Common myeloid progenitor, CD34-positive (primary cell): ENCODE measurements around the gene NFIA.
"Not testable (repeated sequence)": the region's sequence is repeated elsewhere in the genome, so short reads cannot be mapped to it uniquely, and the experiment has no call there.

Experiments used
- CTCF ChIA-PET: fragments of 350-600 bp; sonication (Branson Sonifier 250); formaldehyde crosslinking; loops from one replicate; lab custom pipeline; 2021; ENCODE audit warnings: antibody characterized with exemption; lab: Charles Lee
- POLR2A ChIA-PET: fragments of 350-600 bp; sonication (Branson Sonifier 250); formaldehyde crosslinking; loops from one replicate; lab custom pipeline; 2021; ENCODE audit warnings: antibody characterized with exemption; lab: Charles Lee
- DNase-seq, 3 donors: peaks; one replicate each; pipeline versions ENCODE4 v3.0.0 to v3.0.0-alpha.2; 2013
- H3K27ac ChIP-seq, 2 experiments: 1 replicate in 1 of 2; 2 replicates in 1 of 2; pipeline ENCODE4 v1.7.0; 2013; ENCODE audit warnings: inconsistent platforms in 2 of 2, low read length in 2 of 2, mild to moderate bottlenecking in 2 of 2, low read depth in 1 of 2, moderate library complexity in 1 of 2; ENCODE audit not compliant: severe bottlenecking in 2 of 2, insufficient read depth in 1 of 2, poor library complexity in 1 of 2
- H3K27me3 ChIP-seq, 5 experiments: replicated peaks in 2 of 5; 1 replicate in 3 of 5; 2 replicates in 2 of 5; pipeline versions ENCODE4 v1.6.1 to v1.7.0; 2013; ENCODE audit warnings: low read length in 4 of 5, mild to moderate bottlenecking in 2 of 5, moderate library complexity in 2 of 5, inconsistent platforms in 1 of 5; ENCODE audit not compliant: insufficient read depth in 5 of 5, control insufficient read depth in 4 of 5
- H3K36me3 ChIP-seq, 4 experiments: 1 replicate in 2 of 4; 2 replicates in 2 of 4; pipeline versions ENCODE4 v1.6.1 to v1.7.0; 2013; ENCODE audit warnings: low read length in 3 of 4, control low read depth in 1 of 4, mild to moderate bottlenecking in 1 of 4; ENCODE audit not compliant: control insufficient read depth in 4 of 4, insufficient read depth in 4 of 4
- H3K4me1 ChIP-seq, 4 experiments: 1 replicate in 3 of 4; 2 replicates in 1 of 4; pipeline versions ENCODE4 v1.6.1 to v1.7.1; 2013; ENCODE audit warnings: low read length in 3 of 4, mild to moderate bottlenecking in 3 of 4, control low read depth in 1 of 4, inconsistent platforms in 1 of 4, moderate library complexity in 1 of 4; ENCODE audit not compliant: control insufficient read depth in 4 of 4, insufficient read depth in 4 of 4; ENCODE audit errors: control extremely low read depth in 1 of 4
- H3K4me3 ChIP-seq, 7 experiments: 1 replicate in 4 of 7; 2 replicates in 3 of 7; pipeline versions ENCODE4 v1.5.1 to v1.7.0; 2013; ENCODE audit warnings: mild to moderate bottlenecking in 7 of 7, low read length in 6 of 7, moderate library complexity in 6 of 7, inconsistent platforms in 2 of 7, low read depth in 2 of 7, control low read depth in 1 of 7; ENCODE audit not compliant: insufficient read depth in 4 of 7, control insufficient read depth in 1 of 7; ENCODE audit errors: extremely low read depth in 1 of 7
- H3K9me3 ChIP-seq, 5 experiments: 1 replicate in 4 of 5; 2 replicates in 1 of 5; pipeline versions ENCODE4 v1.6.1 to v1.7.1; 2013; ENCODE audit warnings: low read length in 4 of 5, mild to moderate bottlenecking in 2 of 5, inconsistent platforms in 1 of 5, low read depth in 1 of 5, moderate library complexity in 1 of 5; ENCODE audit not compliant: control insufficient read depth in 4 of 5, insufficient read depth in 2 of 5; ENCODE audit errors: control extremely low read depth in 1 of 5
- WGBS: methylation state at CpG from one replicate; pipeline ENCODE4 v1.1.5; 2013; ENCODE audit not compliant: insufficient coverage; 5-methylcytosine and 5-hydroxymethylcytosine counted together

NFIA gene

DNA sequence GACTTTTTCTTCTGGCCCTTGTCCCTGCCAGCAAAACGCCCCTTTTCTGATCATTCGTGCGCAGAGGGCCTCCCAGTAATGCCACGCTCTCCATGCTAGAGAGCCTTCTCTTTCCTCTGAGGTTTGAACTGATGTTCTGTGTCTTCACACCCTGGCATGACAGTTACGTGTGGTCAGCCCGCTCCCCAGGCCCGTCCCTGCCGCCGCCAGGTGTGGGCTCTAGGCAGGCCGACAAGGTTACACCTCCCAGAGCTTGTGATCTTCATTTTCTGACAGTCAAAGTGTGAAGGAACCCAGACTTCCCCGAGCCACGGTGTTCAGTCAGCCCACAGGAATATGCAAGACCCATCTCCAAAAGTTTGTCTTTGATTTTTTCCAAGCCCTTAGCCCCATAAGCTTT is 377.0 kb downstream of the NFIA start:
- Histone ChIP-seq H3K9me3 (no peaks in the 10 kb centered on the region), H3K27ac (no peak overlapping the region), H3K4me3 (no peak overlapping the region), H3K36me3 (no peaks in the 10 kb centered on the region), H3K27me3 (no peaks in the 10 kb centered on the region), H3K4me1 (peaks cover 3 to 14% (median 5%) of the 10 kb centered on the region in 4 experiments)
- ChIA-PET CTCF (no interaction called here), POLR2A (interaction anchor here (0.8 kb wide), 1 partner anchor 20 kb away, joined by 3 read pairs; no protein-coding TSS in a partner anchor)
- WGBS = 97% methylated on average over 12 of the region's 12 CpGs
- no peak for DNase-seq

DNA sequence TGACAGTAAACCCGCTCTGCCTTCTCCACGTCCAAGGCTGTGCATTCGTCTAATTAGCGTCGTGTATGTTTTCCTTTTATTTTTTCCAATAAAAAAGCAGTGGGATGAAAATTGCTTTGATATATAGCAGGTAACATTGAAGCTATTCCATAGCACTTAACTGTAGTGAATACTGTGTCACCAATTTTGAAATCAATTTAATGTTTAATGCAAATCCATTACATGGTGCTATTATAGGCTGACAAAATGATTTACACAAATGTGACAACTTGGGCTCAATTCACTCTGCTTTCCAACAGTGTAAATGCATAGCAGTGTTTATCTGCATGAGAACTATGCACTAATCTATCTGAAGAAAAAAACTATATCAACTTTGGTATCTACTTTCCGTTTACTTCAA is 377.8 kb downstream of the NFIA start:
- Histone ChIP-seq H3K27ac (no peak overlapping the region), H3K27me3 (no peaks in the 10 kb centered on the region), H3K36me3 (no peaks in the 10 kb centered on the region), H3K4me3 (no peak overlapping the region), H3K4me1 (peaks cover 3 to 14% (median 5%) of the 10 kb centered on the region in 4 experiments), H3K9me3 (no peaks in the 10 kb centered on the region)
- POLR2A ChIA-PET = interaction anchor here (0.8 kb wide), 1 partner anchor 21 kb away, joined by 3 read pairs; no protein-coding TSS in a partner anchor
- no CpG with 5 or more reads among the region's 6 CpGs for WGBS
- DNase-seq = no peak
- CTCF ChIA-PET = interaction anchor here (1.1 kb wide), 1 partner anchor 490 kb away, joined by 4 read pairs; no protein-coding TSS in a partner anchor

DNA sequence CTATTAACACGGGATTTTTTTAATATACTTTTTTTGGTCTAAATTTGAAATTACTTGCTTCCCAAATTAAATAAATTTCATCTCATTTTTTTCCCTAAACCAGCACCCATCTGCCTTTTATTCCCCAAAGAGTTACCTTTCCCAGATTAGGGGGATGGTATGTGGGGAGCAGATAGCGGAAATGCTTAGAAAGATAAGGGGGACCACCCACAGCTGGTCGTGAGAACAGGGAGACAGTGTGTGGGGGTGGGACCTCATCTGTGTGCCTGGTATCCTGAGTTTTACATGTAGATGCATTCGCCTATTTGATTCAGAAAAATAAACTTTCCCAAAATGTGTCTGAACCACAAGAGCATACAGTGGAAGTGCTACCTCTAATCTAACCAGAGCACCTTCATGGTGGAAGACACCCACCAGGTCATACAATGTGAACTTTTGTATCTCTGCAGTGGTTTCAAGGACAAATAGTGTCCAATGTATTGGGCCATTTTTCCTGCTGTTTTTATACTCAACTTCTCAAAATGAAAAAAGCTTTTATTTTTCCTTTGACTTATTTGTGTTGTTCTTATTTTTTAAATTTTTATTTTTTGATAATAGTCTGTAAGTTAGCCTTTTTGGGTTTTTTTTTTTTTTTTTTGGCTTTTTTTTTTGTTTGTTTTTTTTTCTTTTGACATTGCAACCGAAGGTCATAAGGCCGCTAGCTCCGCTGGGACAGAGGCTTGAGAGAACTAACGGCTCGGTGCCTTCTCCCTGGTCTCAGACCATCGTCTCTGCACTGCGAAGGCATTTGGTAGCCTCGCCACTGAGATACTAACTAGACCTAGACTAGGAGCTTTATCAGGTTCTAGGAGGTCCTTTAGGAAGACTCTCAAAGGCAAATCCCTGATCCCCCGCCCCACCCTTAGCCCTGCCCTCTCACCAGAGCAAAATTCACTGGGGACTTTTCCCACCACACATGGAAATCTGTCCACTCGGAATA is 379.3 kb downstream of the NFIA start:
- H3K4me3 ChIP-seq = no peak overlapping the region
- no peaks in the 10 kb centered on the region for H3K27me3 ChIP-seq
- 83% methylated on average over 8 of the region's 14 CpGs for WGBS
- no peaks in the 10 kb centered on the region for H3K36me3 ChIP-seq
- H3K4me1 ChIP-seq = peaks cover 3 to 14% (median 5%) of the 10 kb centered on the region in 4 experiments
- H3K9me3 ChIP-seq = no peaks in the 10 kb centered on the region
- ChIA-PET POLR2A (no interaction called here), CTCF (interaction anchor here (0.9 to 1.1 kb wide), 2 partner anchors 14 to 18 kb away, joined by 3 to 4 read pairs; no protein-coding TSS in a partner anchor)
- no peak for DNase-seq
- H3K27ac ChIP-seq = no peak overlapping the region

DNA sequence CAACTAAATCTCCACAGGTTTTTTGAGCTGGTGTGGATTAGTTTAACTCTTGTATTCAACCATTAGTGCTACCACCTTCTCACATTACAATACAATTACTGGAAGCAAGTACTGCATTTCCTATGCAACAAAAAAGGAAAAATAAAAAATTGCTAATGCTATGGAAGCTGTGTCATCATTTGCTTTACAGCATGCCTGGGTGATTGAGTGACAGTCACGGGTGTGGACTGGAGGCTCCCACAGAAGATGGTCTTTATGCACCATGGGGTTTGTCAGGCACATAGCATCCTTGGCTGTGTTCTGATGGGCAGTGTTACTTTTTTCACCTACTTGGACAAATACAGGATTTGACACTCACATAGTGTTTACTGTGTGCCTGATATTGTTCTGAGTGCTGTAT is 380.3 kb downstream of the NFIA start:
- POLR2A ChIA-PET = no interaction called here
- H3K9me3 ChIP-seq = no peaks in the 10 kb centered on the region

DNA sequence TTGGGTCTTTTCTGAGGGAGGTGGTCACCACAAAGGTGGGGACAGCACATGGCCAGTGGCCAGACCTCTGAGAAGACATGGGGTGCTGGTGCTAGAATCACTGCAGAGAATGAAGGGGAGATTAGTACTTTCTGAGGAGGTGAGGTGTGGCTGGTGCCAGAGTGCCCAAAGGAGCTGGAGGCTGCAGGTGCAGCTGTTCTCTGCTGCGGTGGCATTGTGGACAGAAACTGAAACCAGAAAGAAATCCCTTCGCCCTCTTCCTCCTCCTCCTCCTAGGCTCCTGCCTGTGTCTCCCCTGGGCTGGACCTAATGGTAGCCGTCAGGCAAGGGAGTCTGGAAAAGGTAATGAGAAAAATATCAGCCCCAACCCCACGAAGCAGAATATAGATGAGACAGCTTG is 380.9 kb downstream of the NFIA start:
- H3K4me3 ChIP-seq = peak overlapping the region in 1 of 7 experiments; percentile 50
- H3K27me3 ChIP-seq = no peaks in the 10 kb centered on the region
- POLR2A ChIA-PET = no interaction called here
- no peaks in the 10 kb centered on the region for H3K9me3 ChIP-seq
- H3K27ac ChIP-seq = no peak overlapping the region
- DNase-seq = peak in 1 of 3 donors; percentile 9
- CTCF ChIA-PET = no interaction called here
- no peaks in the 10 kb centered on the region for H3K36me3 ChIP-seq
- H3K4me1 ChIP-seq = peaks cover 0 to 4% (median 0%) of the 10 kb centered on the region in 4 experiments
- 50% methylated on average over 1 of the region's 4 CpGs for WGBS

More for the DNA sequence above, 380.3 kb downstream of the NFIA start:
- no peak overlapping the region for H3K4me3 ChIP-seq
- no peak overlapping the region for H3K27ac ChIP-seq
- no peak for DNase-seq
- H3K36me3 ChIP-seq = no peaks in the 10 kb centered on the region
- H3K4me1 ChIP-seq = peaks cover 0 to 8% (median under 1%) of the 10 kb centered on the region in 4 experiments
- H3K27me3 ChIP-seq = no peaks in the 10 kb centered on the region
- 94% methylated on average over 1 of the region's 1 CpG for WGBS
- CTCF ChIA-PET = interaction anchor here (1.1 kb wide), 1 partner anchor 17 kb away, joined by 4 read pairs; no protein-coding TSS in a partner anchor

DNA sequence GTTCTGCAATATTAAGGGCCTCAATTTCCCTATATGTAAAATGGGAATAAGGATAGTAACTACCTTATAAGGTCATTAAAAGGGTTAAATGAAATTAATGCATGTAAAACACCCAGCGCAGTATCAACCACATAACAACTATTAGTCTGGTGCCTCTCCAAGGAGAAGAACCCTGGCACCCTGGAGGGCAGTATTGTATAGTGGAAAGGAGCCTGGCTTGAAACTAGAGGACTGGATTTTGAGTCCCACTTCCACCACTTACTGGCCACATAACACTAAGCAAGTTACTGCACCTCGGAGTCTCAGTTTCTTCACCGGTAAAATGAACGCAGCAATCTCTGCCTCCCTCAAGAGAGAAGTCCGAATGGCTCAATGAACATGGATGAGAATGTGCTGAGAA is 385.5 kb downstream of the NFIA start:
- H3K27me3 ChIP-seq, H3K9me3 ChIP-seq, POLR2A ChIA-PET, H3K36me3 ChIP-seq, H3K27ac ChIP-seq, DNase-seq, H3K4me3 ChIP-seq, CTCF ChIA-PET, H3K4me1 ChIP-seq: not testable (repeated sequence)
- no CpG with 5 or more reads among the region's 5 CpGs for WGBS

DNA sequence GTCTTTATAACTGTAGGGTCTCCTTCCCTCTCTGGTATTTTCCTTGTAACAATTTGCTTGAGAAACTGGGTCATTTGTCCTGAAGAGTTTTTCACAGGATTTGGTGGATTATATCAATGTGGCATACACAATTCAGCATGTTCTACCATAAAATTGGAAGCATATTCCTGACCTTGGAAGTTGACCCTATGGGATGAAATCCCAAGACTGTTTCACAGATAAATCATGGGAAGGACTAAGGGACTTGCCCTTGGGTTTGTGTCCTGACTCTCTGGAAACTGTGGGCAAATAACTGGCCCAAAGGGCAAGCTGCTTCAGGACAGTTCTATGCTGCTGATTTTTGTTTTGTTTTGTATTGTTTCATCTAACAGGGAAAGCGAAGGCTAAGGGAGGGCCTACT is 387.0 kb downstream of the NFIA start:
- ChIA-PET CTCF (no interaction called here), POLR2A (no interaction called here)
- H3K9me3 ChIP-seq = no peaks in the 10 kb centered on the region
- no CpG with 5 or more reads among the region's 1 CpG for WGBS
- H3K4me1 ChIP-seq = no peaks in the 10 kb centered on the region
- H3K27me3 ChIP-seq = no peaks in the 10 kb centered on the region
- no peaks in the 10 kb centered on the region for H3K36me3 ChIP-seq
- no peak overlapping the region for H3K27ac ChIP-seq
- no peak overlapping the region for H3K4me3 ChIP-seq
- no peak for DNase-seq
